Transverse colon (tissue), 3 donors: ENCODE data around the gene AUH.

Source experiments
- POLR2A ChIP-seq: fragments of 450-650 bp; IDR thresholded peaks from one replicate; pipeline ENCODE4 v1.6.1; 2016; ENCODE audit warnings: antibody characterized with exemption, mild to moderate bottlenecking, moderate library complexity
- TF ChIP-seq, protein P1 (sequence below), 5 experiments: fragments of 200-600 bp in 3 of 5; fragments of 450-650 bp in 2 of 5; sonication (generic) in 3 of 5; IDR thresholded peaks; 1 replicate in 2 of 5; 2 replicates in 3 of 5; pipeline ENCODE4 v1.5.1; 2016 to 2017; ENCODE audit warnings: antibody characterized with exemption in 5 of 5, inconsistent platforms in 3 of 5, mild to moderate bottlenecking in 2 of 5, moderate library complexity in 1 of 5

GRCh38 chr9:91407580-91408318 lies 46.0 kb upstream of the AUH start:
- no peak for TF ChIP-seq POLR2A
- TF ChIP-seq, protein P1, sequence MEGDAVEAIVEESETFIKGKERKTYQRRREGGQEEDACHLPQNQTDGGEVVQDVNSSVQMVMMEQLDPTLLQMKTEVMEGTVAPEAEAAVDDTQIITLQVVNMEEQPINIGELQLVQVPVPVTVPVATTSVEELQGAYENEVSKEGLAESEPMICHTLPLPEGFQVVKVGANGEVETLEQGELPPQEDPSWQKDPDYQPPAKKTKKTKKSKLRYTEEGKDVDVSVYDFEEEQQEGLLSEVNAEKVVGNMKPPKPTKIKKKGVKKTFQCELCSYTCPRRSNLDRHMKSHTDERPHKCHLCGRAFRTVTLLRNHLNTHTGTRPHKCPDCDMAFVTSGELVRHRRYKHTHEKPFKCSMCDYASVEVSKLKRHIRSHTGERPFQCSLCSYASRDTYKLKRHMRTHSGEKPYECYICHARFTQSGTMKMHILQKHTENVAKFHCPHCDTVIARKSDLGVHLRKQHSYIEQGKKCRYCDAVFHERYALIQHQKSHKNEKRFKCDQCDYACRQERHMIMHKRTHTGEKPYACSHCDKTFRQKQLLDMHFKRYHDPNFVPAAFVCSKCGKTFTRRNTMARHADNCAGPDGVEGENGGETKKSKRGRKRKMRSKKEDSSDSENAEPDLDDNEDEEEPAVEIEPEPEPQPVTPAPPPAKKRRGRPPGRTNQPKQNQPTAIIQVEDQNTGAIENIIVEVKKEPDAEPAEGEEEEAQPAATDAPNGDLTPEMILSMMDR (IDR thresholded peaks at IDR 0.05), result no peak
